ENCODE measurements around the gene SERPINH1.

SERPINH1 gene

DNA sequence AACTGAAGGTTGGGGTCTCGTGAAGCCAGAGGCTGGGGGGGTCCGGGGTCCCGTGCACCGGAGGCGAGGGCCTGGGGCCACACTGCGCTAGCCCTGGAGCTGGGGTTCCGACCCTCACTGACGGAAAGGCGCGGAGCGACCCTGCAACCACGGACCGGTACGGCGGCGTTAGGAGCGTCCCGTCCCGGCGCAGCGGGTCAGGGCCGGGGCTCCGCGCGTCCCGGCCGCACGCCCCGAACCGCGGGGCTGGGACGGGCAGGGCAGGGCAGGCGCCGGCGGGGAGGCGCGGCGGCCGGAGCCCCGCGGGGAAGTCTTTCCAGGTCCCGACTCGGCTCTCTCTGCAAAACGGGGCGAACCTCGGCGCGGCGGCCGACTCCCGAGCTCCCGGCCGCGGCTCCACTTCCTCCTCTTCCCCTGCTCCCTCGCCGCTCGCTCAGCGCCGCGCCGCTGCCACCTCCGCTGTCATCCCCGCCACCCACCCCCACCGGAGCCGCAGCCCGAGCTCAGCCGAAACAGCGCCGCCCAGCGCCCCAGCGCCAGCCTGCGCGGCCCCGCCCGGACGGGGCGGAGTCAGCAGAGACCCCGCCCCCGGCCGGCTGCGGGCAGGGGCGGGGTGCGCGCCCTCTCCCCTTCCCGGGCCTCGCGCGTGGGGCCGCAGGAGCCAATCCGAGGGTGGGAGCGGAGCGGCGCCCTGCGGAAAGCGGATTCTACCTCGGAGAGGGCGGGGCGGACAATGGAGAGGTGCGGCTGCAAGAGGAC, 36.4 kb upstream of the SERPINH1 start, which contains the start of gene GDPD5:
Gene GDPD5, minus strand, starts transcription at position 509 of the 759 bp plus-strand sequence. CDS start 48,206 bp downstream, outside the sequence.
- no peaks in the 10 kb centered on the region for H3K9me3 Mint-ChIP-seq
- peaks cover 30% of the 10 kb centered on the region for H3K27me3 Mint-ChIP-seq (ENCODE audit: low read depth)
- no peaks in the 10 kb centered on the region for H3K36me3 Mint-ChIP-seq (ENCODE audit: low read depth)
- H3K4me1 Mint-ChIP-seq (ENCODE audit: low read depth), result peaks cover 20% of the 10 kb centered on the region
- peak within 1 kb of the TSS; percentile 56 for H3K27ac Mint-ChIP-seq
- peak within 1 kb of the TSS; percentile 81 for H3K4me3 Mint-ChIP-seq

DNA sequence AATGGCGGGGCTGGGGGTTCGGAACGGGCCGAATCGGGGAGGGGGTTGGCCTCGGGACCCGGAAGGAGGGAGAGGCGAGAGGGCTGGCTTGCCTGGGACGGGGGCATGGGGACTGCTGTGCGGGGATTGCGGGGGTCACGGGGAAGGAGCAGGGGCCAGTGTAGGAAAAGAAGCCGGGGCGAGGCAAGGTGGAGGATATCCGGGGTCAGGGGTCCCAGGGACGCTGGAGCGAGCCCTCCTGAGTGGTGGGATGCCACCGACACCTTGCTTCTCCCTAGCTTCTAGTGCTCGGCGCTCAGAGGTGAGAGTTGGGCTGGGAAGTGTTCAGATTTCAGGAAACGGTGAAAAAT, 35.9 kb upstream of the SERPINH1 start:
- Mint-ChIP-seq H3K27ac (peak overlapping the region; percentile 56), H3K4me1 (ENCODE audit: low read depth) (peaks cover 26% of the 10 kb centered on the region), H3K4me3 (peak overlapping the region; percentile 79), H3K36me3 (ENCODE audit: low read depth) (no peaks in the 10 kb centered on the region), H3K9me3 (no peaks in the 10 kb centered on the region), H3K27me3 (ENCODE audit: low read depth) (peaks cover 30% of the 10 kb centered on the region)

DNA sequence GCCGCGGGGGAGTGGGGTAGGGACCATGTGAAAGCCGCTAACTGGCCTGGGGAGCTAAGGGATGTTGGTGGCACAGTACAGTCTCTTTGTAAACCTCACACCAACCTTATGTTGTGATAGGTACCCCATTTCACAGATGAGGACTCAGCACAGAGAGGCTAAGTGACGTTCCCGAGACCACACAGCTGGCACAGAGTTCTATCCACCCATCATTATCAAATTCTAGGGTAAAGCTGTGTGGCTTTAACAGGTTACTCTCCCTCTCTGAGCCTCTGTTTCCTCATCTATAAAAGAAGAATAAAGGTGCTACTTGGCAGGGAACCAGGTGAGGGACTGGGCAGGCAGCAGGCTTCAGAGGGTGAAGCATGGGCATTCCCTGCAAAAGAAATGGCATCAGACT, 34.9 kb upstream of the SERPINH1 start:
- no peaks in the 10 kb centered on the region for H3K9me3 Mint-ChIP-seq
- H3K4me1 Mint-ChIP-seq (ENCODE audit: low read depth), result peaks cover 35% of the 10 kb centered on the region
- H3K27ac Mint-ChIP-seq, result peak overlapping the region; percentile 1

DNA sequence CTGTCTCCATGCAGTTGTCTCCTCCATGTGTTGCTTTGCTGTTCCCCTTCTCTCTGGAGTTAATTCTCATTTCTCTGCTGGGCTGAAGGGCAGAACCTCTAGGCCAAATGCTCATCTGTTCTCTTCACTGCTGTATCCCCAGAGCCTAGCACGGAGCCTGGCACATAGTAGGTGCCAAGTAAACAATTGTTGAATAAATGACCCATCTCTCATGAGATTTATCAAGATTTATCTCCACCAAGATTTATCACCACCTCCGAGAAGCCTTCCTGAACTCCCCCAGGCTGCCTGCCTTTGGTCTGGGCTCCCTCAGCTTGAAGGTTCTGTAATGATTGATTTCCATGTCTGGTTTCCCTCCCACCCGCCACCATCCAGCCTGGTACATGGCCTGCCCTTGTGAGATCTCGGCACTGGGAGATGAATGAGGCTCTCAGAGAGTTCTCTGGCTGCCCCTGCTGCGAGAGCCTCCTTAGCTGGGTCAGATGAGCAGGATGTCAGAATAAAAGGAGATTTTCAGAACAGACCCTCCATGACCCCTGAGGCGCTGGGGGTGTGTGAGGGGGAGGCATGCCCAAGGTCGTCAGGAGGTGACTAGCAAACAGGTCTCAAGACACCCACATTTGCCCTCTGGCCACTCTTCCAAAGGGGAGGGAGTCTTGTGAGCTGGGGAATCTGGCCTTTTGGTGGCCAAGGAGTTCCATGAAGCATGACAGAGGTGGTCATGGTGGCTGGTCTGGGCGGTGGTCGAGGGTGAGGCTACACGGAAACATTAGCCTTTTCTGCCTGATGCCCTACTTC, 33.9 kb upstream of the SERPINH1 start:
- H3K27ac Mint-ChIP-seq, result no peak overlapping the region

More for the DNA sequence above, 34.9 kb upstream of the SERPINH1 start:
- Mint-ChIP-seq H3K27me3 (ENCODE audit: low read depth) (peaks cover 30% of the 10 kb centered on the region), H3K4me3 (peak overlapping the region; percentile 79), H3K36me3 (ENCODE audit: low read depth) (no peaks in the 10 kb centered on the region)

DNA sequence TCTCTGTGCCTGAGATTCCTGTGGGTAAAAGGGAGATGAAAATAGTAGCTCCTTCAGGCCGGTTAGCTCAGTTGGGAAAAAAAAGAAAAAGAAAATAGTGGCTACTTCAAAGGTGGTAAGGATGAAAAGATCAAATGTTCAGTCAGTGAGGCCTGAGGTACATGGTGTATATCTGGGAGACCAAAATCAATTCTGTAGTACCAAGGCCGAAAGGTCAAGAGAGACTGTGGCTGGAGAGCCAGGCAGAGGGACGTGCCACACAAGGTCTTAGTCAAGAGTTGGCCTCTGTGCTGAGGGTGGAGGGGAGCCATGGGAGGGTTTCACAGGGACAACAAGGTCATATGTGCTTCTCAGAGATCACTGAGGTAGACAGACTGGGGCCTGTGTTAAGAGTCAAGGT, 31.5 kb upstream of the SERPINH1 start:
- peaks cover 11% of the 10 kb centered on the region for H3K27me3 Mint-ChIP-seq (ENCODE audit: low read depth)
- no peaks in the 10 kb centered on the region for H3K36me3 Mint-ChIP-seq (ENCODE audit: low read depth)
- no peak overlapping the region for H3K4me3 Mint-ChIP-seq
- peaks cover 36% of the 10 kb centered on the region for H3K4me1 Mint-ChIP-seq (ENCODE audit: low read depth)
- H3K27ac Mint-ChIP-seq, result peak overlapping the region; percentile 28
- H3K9me3 Mint-ChIP-seq, result no peaks in the 10 kb centered on the region

More for the DNA sequence above, 33.9 kb upstream of the SERPINH1 start:
- Mint-ChIP-seq H3K36me3 (ENCODE audit: low read depth) (no peaks in the 10 kb centered on the region), H3K27me3 (ENCODE audit: low read depth) (peaks cover 28% of the 10 kb centered on the region), H3K4me1 (ENCODE audit: low read depth) (peaks cover 38% of the 10 kb centered on the region), H3K9me3 (no peaks in the 10 kb centered on the region), H3K4me3 (peak overlapping the region; percentile 79)

DNA sequence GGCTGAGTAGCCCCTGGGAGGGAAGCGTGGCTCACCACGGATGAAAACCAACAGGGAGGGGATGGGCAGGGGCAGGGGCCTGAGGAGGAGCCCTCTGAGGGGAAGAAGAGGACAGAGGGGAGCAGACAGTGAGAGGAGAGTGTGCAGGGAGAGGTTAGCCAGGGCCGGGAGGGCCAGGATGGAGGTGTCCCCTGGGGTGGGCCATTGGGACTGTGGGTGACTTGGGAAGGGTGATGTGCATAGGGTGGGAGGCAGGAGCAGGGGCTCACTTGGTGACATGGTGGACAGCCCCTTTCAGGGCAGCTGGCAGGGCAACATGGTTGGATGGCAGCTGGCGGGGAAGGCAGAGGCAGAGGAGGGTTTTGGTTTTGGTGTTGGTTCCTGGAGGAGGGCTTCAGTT, 30.7 kb upstream of the SERPINH1 start:
- Mint-ChIP-seq H3K4me1 (ENCODE audit: low read depth) (peaks cover 39% of the 10 kb centered on the region), H3K27me3 (ENCODE audit: low read depth) (peaks cover 11% of the 10 kb centered on the region), H3K4me3 (no peak overlapping the region), H3K27ac (no peak overlapping the region), H3K36me3 (ENCODE audit: low read depth) (no peaks in the 10 kb centered on the region), H3K9me3 (no peaks in the 10 kb centered on the region)

DNA sequence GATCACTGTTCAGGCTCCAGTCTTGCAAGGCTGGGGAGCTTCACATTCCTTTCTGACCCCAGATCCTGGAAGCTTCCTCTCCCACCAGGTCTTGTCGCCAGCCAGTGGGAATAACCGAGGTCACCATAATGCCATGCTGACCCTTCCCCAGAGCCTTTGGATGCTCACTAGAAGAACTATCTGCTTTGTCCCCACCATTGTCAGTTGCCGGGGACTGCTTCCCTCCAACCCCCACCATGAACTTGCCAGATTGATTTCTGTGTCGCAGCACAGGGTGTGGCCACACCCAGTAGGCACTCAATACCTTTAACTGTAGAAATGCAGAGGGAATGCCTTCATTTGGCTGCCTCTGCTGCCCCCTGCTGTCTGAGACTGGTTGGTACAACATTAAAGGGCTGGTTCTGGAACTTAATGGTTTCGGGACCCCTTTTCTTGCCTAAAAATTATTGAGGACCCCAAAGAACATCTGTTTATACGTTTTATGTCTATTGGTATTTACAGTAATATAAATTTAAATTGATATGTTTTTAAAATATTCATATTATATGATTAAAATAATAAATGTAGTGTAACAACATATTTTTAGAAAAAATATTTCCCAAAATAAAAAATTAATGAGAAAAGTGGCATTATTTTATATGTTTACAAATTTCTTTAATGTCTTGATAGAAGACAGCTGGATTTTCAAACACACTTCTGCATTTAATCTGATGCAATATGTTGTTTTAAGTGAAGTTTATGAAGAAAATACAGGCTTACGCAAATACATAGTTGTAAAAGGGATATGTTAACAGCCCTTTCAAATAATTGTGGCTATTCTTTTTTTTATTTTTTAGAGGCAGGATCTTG, 29.6 kb upstream of the SERPINH1 start:
- Mint-ChIP-seq H3K27me3 (ENCODE audit: low read depth) (peaks cover 11% of the 10 kb centered on the region), H3K4me3 (no peak overlapping the region), H3K9me3 (no peaks in the 10 kb centered on the region), H3K36me3 (ENCODE audit: low read depth) (no peaks in the 10 kb centered on the region), H3K27ac (peak overlapping the region; percentile 56), H3K4me1 (ENCODE audit: low read depth) (peaks cover 47% of the 10 kb centered on the region)

DNA sequence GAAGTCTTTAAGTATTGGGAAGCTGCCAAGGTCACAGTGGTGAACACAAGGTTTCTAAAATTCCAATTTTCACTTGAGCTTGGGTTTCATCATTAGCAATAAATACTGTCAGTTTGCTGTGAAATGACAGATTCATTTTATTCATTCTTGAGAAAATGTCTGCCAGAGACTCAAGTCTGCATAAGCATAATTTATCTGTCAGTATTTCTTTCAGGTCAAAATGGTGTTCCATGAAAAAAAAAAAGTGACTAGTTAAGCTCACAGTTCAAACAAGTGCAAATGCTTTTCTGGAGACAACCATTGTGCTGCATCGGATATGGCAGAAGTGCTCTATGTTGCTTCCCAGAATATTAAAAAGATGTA, 28.2 kb upstream of the SERPINH1 start:
- no peaks in the 10 kb centered on the region for H3K36me3 Mint-ChIP-seq (ENCODE audit: low read depth)
- peaks cover 5% of the 10 kb centered on the region for H3K27me3 Mint-ChIP-seq (ENCODE audit: low read depth)
- H3K4me1 Mint-ChIP-seq (ENCODE audit: low read depth), result peaks cover 60% of the 10 kb centered on the region
- no peak overlapping the region for H3K4me3 Mint-ChIP-seq
- H3K9me3 Mint-ChIP-seq, result no peaks in the 10 kb centered on the region
- H3K27ac Mint-ChIP-seq, result no peak overlapping the region

DNA sequence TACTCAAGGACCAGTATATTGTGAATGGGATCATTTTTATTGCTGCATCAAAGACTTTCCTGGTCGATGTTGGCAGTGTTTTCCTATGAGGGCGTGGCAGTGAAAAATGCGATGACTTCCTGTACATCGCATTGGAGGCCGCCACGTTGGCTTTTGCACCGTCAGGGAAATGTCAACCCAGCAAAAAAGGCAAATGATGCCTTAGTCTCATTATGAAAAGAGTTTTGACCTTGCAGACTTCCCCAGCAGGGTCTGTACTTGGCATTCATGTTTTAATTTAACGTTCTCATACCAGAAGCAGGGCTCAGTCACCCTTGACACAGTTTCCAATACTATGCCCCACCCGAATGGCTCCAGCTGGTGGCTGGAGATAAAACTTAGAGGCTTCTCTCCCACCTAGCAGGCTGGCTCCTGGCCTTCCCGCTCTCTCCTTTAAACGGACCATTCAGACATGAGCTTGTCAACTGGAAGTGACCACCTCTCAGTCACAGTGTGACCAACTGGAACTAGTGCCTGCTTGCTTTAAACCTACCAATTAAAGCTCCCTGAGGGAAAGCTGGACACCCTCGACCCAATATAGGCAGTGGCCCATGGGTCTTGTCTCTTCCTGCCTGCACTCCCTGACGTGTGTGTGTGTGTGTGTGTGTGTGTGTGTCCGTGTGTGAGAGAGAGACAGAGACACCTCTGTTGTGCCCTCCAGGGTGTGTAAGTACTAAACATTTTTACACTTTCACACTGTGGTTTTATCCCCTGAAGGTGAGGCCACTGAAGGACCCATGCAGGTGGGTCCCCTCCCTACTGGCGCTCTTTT, 27.6 kb upstream of the SERPINH1 start:
- peaks cover 60% of the 10 kb centered on the region for H3K4me1 Mint-ChIP-seq (ENCODE audit: low read depth)
- no peak overlapping the region for H3K4me3 Mint-ChIP-seq
- H3K36me3 Mint-ChIP-seq (ENCODE audit: low read depth), result no peaks in the 10 kb centered on the region
- H3K27me3 Mint-ChIP-seq (ENCODE audit: low read depth), result no peaks in the 10 kb centered on the region
- peak overlapping the region; percentile 5 for H3K27ac Mint-ChIP-seq
- no peaks in the 10 kb centered on the region for H3K9me3 Mint-ChIP-seq

DNA sequence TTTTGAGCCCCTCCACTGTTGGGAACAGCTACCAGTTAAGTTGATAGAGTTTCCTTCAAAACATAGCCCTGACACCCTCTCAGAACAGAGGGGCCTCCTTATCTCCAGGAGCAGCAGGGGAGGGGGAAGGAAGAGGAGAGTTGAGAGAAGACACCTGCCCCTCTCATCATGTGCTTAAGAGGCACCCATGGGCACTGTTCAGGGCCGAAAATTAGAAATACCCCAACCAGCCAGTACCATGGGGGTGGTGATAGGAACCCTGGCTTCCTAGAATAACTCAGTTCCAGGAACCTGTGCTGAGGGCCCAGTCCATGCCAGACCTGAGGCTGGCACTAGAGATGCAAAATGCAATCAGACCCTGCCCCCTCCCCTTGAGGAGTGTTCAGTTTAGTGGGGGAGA, 27.0 kb upstream of the SERPINH1 start:
- no peaks in the 10 kb centered on the region for H3K9me3 Mint-ChIP-seq
- no peak overlapping the region for H3K4me3 Mint-ChIP-seq
- no peak overlapping the region for H3K27ac Mint-ChIP-seq
- peaks cover 60% of the 10 kb centered on the region for H3K4me1 Mint-ChIP-seq (ENCODE audit: low read depth)
- no peaks in the 10 kb centered on the region for H3K27me3 Mint-ChIP-seq (ENCODE audit: low read depth)
- no peaks in the 10 kb centered on the region for H3K36me3 Mint-ChIP-seq (ENCODE audit: low read depth)

DNA sequence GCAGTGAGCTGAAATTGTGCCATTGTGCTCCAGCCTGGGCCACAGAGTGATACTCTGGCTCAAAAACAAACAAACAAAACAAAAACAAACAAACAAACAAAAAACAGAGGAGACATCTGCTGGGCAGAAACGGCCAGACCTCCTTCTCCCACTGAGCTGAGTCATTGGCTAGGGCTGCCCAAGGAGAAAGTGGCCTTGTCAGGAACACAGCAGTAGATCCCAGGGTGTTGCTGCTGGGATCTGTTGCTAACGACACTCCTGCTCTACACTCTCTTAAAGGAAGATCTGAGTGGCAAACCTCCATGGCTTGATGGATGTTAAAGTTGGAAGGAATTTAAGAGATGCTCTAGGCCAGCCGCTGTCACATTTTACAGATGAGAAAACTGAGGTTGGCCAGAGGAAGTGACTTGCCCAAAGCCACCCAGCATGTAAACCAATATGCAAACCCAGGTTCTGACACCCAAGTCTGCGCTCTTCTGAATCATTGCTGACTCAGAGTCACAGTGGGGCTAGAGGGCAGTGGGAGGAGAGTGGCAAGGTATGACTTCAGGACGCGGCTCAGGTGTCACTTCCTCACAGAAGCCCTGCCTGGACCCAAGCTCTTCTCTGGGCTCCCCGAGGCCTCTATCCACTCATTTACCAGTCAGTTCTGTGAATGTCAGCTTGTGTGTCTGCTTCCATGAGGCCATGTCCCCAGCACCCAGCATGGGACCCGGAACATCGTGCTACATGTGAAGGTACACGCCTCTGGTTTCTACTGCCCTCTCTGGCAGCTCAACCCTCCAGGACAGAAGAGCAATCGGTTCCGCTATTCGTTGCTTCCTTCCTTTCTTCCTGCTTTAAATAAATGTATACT, 25.0 kb upstream of the SERPINH1 start:
- Mint-ChIP-seq H3K27ac (peak overlapping the region; percentile 74), H3K4me1 (ENCODE audit: low read depth) (peaks cover 45% of the 10 kb centered on the region)

DNA sequence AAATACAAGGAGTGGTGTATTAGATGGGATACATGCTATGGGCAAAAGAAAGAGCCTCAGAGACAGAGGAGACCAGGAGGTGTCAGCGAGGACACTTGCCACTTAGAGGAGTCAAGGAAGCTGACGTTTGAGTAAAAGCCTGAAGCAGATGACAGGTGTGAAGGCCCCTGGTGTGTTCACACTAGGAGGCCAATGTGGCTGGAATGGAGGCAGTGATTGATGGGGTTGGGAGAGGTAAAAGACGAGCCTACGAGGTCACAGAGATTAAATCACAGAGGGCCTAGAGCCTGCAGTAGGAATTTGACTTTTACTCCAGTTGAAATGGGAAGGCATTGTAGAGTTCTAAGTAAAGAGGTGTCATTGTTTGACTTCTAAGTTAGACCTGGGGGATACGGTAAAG, 24.3 kb upstream of the SERPINH1 start:
- H3K9me3 Mint-ChIP-seq, result no peaks in the 10 kb centered on the region
- H3K4me1 Mint-ChIP-seq (ENCODE audit: low read depth), result peaks cover 41% of the 10 kb centered on the region
- H3K27me3 Mint-ChIP-seq (ENCODE audit: low read depth), result no peaks in the 10 kb centered on the region
- H3K4me3 Mint-ChIP-seq, result no peak overlapping the region
- peak overlapping the region; percentile 74 for H3K27ac Mint-ChIP-seq
- H3K36me3 Mint-ChIP-seq (ENCODE audit: low read depth), result no peaks in the 10 kb centered on the region

More for the DNA sequence above, 25.0 kb upstream of the SERPINH1 start:
- no peaks in the 10 kb centered on the region for H3K27me3 Mint-ChIP-seq (ENCODE audit: low read depth)
- no peaks in the 10 kb centered on the region for H3K36me3 Mint-ChIP-seq (ENCODE audit: low read depth)
- H3K4me3 Mint-ChIP-seq, result peak overlapping the region; percentile 43
- H3K9me3 Mint-ChIP-seq, result no peaks in the 10 kb centered on the region

Measured in T-helper 1 cell treated with Interleukin-12 subunit alpha and Interleukin-12 subunit beta and Interleukin-4 antibody, amounts not matched to agents 30 μg/mL and 1 μg/mL, for 36 hours (primary cell).